HG03432 (cell line): ENCODE data around the gene MAGOH.
"Not testable (repeated sequence)": the region's sequence is repeated elsewhere in the genome, so short reads cannot be mapped to it uniquely, and the experiment has no call there.

Experiments used
- ATAC-seq: cut with Tn5 transposase; IDR thresholded peaks from one replicate; pipeline ENCODE4 v1.9.1; 2021; ENCODE audit warnings: mild to moderate bottlenecking, moderate library complexity; ENCODE audit not compliant: unreplicated experiment

MAGOH gene

DNA sequence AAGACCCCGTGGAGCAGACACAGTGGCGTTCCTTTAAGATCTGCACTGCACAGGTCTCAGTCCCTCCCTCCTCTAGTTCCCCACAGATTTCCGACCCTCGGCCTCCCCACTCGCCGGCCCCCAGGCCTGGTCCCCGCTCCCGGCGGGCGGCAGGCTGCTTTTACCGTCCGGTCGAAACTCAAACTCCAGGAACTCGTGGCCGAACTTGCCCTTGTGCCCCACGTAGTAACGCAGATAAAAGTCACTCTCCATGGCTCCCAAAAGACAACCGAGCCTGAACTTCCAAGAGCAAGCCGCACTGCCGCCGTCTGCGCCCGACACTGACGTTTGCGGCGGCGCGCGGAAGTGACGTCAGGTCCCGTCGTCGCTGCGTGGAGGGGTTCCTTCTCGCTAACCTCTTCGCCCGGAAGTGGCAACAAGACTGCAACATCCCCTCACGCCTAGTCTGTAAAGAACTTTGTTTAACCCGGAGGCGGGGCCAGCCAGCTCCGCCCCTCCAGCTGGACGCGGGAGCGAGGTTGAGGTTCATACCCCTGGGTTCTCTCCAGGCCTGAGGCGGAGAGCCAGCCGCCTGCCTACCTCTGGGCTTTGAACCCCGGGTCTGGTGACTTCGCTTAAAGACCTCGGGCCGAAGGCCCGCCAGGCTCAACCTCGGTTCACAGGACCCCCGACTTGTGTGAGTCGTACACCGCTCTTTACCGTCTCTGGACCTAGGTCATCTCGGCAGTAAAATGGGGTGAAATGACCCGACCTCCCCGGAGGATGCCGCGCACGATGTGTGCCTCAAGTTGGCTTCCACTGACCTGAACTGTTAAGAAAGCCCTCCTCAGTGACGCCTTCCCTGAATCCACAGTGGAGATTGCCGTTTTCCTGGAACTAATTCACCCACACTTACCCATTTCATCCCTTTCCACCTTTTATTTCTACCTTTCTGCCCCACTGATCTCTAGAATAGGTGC is at the start of gene MAGOH:
MAGOH (minus strand) TSS at position 322 of the 959 bp plus-strand sequence; CDS start at position 252, 70 bp downstream.
- ATAC-seq: peak; percentile 97

DNA sequence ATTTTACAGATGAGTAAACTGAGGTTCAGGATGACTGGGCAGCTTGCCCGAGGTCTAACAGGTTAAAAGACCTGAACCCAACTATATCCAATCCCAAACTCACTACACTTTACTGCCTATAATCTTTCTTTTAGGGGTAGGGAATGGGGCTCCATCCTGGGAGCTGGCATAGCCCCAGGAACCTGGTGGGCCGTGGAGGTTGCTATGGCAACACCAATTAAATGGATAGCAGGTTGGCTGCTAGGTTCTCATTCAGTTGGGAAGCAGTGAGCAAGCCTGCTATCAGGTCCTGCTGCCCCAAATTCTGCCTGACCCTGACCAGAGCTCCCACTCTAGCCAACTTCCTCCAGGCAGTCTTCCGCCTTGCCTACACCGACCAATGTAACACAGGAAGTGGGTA is 48.6 kb upstream of the MAGOH start:
- ATAC-seq: no peak

GRCh38 chr1:53285969-53286760 is 47.8 kb upstream of the MAGOH start:
- no peak for ATAC-seq

DNA sequence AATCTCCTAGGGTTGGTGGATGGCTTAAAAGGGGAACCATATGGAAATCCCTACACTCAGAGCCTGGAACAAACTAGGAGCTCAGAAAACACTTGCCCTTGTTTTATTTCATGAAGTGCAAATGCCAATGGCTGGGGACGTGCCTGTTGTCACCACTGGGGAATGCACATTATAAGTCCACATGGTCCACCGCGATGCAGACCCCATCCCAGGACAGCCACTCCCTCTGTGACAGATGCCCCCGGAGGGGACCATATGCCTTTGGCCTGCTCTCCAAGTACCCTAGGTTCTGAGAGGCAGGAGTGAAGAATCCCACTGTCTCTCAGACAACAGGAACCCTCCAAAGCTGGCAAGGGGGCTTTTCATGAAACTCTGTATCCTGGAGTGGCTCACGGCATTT is 47.2 kb upstream of the MAGOH start:
- no peak for ATAC-seq

DNA sequence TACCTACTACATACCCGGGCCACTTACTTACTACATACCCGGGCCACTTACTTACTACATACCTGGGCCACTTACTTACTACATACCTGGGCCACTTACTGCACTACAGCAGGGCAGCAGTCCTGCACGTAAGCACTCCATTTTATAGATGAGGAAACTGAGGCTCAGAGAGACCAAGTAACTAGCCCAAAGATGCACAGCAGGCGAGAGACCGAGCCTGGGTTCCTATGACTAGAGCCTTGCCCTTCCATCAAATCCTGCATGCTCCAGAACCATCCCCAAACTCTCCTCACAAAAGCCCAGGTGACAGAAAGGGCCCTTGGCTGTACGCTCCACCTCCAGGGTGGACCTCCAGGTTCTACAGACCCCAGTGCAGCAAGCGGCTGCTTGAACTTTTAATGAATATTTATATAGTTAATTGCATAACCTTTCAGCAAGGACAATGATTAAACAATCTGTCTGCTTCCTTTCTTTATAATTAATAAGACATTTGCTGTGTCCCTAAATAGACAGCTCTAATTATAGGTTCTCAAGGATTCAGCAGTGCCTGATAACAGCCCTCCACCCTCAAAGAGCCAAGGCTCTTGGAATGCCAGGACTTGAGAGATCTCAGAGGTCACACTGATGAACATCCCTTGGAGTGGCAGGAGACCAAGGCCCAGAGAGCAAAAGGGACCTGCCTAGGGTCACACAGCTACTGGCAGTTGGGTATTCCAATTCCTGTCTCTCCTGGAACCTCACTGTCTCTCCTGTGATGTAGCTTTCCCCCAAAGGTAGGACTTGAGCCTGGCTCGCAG is 46.1 kb upstream of the MAGOH start:
- ATAC-seq: no peak

DNA sequence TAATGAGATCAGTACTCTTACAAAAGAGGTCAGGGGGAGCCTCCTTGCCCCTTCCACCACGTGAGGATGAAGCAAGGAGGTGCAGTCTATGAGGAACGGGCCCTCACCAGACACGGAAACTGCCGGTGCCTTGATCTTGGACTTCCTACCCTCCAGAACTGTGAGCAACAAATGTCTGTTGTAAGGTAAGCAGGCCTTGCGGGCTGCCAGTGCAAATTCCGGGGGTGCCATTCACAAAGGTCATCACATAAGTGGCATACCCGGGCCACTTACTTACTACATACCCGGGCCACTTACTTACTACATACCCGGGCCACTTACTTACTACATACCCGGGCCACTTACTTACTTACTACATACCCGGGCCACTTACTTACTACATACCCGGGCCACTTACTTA is 44.8 kb upstream of the MAGOH start:
- not testable (repeated sequence) for ATAC-seq

DNA sequence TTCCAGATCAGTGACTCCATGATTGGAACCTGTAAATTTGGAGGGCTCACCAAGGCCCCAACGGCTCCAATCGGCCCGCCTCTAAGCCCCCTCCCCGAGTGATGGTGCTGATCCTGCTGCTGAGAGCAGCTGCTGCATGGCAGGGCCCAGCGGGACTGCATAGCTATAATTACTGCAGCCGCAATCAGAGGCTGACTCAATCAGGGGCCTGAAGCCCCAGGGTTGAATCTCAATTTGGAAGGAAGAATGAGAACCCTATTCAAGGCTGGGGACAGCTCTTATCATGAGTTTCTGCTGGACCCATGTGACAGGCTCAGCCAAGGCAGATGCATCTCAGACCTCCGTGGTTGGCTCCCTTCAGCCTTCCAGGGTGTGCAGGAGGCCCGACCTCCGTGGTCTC is 42.8 kb upstream of the MAGOH start:
- no peak for ATAC-seq

DNA sequence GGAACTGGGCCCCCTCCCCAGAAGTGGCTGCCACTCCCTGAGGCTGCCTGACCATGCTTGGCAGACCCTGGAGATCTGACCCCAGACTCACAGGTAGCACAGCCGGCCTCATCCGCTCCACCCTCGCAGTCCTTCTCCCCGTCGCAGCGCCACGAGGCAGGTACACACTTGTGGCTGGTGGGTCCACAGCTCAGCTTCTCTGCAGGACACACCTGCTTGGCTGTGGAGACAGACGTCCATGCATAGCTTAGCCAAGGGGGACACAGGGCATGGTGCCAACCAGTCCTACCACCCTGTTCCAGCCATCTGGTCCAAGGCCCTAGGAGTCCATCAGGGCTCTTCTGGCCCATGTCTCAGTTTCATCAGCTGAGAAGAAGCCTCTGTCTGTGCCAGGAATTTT is 42.2 kb upstream of the MAGOH start:
- no peak for ATAC-seq

- no peak for ATAC-seq
These were observed 41.2 kb upstream of the MAGOH start for GRCh38 chr1:53279296-53280200.

DNA sequence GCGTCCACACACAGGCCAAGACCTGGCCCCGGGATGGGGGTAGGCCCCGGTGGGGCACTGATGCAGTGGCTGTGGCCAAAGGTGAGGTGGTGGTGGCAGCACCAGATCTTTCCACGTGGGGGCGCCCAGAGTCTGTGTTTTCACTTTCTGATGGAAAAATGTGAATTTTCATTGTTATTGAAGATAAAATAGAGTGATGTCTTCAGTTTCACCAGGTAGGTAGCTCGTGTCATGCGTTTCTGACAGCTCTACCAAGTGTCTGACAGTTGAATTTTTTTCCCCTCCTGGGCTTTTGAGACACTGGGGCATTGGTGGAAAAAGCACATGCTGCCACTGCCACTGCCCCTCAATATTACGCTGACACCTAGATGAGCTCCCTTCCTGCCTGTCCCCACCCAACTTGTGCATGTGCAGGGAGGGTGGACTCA is 40.0 kb upstream of the MAGOH start:
- no peak for ATAC-seq

DNA sequence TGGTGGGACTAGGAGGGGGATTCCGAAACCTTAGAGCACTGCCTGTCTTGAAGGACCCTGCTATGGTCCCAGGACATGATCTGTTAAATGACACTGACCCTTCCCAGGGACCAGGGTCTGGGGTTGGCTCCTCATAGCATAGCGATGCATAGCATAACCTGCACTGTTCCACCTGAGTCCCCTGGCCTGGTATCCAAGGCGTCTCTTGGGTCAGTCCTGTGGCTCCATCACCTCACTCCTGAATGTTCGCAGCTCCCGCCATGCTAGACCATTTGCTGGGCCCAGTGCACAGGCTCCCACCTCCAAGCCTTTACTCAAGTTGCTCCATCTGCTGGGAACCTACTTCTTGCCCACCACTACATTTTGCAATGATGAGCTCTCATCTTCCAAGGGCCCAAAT is 39.0 kb upstream of the MAGOH start:
- no peak for ATAC-seq

DNA sequence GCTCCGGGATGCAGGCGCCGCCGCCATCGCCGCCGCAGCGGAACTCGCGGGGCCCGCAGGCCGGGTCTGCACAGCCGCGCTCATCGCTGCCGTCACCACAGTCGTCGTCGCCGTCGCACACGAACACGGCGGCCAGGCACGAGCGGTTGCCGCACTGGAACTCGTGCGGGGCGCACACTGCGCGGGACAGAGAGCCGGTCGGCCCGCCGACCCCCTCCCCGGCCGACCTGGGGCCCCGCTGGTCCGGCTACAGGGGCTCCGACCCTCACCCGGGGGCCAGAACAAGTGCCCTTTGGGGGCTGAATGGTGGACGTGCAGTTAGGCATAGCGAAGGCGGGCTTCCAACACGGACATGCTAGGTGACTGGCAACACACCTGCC is 38.6 kb upstream of the MAGOH start:
- ATAC-seq: no peak

- no peak for ATAC-seq
These were observed 38.0 kb upstream of the MAGOH start for GRCh38 chr1:53276153-53276901.

- no peak for ATAC-seq
These were observed 37.2 kb upstream of the MAGOH start for GRCh38 chr1:53275566-53275965.

DNA sequence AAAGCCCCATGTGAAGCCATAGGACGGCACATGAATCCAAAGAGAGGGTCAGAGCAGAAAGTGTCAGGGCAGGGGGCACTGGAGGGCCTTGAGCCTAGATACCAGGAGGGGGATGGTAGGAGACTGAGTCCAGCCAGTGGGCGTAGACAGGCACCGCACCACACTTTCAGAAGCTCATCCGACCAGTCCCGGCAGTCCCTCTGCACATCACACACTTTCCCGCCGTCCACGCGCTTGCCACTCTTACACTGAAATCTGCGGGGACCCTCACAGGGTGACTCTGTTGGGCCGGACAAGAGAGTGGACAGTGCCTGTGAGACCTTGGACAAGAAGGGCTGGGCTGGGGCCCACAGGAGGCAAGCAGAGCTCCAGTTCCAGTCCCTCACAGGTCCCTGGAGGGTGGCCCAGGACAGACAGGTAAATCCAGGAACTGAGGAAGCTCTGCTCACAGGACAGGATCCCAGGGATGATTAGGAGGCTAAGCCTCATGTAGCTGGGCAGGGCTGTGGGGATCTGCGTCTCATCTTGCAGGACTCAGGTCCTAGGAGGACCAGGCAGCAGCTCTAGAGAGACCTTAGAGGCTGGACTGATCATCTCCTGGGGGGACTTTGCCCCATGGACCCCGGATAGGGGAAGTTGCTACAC is 36.3 kb upstream of the MAGOH start:
- no peak for ATAC-seq

DNA sequence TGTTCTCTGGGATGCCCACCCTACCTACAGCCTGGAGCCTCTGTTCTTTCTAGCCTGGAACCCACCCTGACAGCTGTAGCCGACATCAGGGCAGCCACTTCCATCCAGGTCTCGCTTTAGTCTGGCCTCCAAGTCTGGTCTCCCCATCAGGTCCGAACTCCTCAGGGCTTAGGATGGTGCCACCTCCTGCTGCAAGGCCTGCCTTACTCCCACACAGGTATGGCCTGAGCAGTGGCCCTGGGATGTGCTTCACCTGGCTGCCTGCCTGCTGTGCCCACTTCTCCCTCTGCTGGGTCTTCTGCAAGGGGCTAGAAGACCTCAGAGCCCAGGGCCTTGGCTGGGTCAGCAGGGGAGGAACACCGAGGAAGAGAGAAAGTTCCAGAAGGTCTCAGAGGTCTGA is 35.7 kb upstream of the MAGOH start:
- ATAC-seq: no peak

DNA sequence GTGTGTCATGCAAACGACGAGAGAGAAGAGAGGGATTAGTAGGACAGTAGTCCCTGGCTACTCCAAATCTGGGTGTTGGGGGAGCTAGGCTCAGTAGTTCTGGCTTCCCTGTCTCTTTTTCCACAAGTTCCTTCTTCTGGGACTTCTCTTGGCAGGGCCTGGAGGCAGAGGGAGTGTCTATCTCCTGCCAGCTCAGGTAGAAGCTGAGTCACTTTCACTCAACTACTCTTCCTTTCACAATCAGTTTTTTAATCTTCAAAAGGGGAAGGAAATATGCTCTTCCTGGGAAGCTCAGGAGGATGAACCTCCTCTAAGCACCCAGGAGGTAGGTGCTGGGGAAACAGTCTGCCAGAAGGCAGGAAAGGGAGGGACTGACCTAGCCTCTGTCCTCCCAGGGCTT is 35.2 kb upstream of the MAGOH start:
- ATAC-seq: no peak

GRCh38 chr1:53272349-53272748 is 34.0 kb upstream of the MAGOH start:
- no peak for ATAC-seq
